ENCODE data around the gene ACTL7B. TPM values are rescaled to one million over a fixed set of nuclear protein-coding genes. Genes with fewer than 3 reads are reported as not detected.

ACTL7B gene
- total and polyA plus RNA-seq, 2 donors = 0.02 TPM; not detected in 1

- Histone ChIP-seq H3K36me3 (ENCODE audit: control insufficient read depth in 2 of 2, insufficient read depth in 2 of 2, low read length in 1 of 2) (no peaks in the 10 kb centered on the region), H3K4me1 (ENCODE audit: control insufficient read depth in 2 of 2, insufficient read depth in 2 of 2, low read length in 2 of 2) (no peaks in the 10 kb centered on the region), H3K27me3 (ENCODE audit: control insufficient read depth in 2 of 2, insufficient read depth in 1 of 2, low read length in 1 of 2) (no peaks in the 10 kb centered on the region), H3K4me3 (ENCODE audit: low read length in 2 of 2) (no peak within 1 kb of the TSS), H3K9me3 (ENCODE audit: control insufficient read depth in 2 of 2, insufficient read depth in 1 of 2, low read length in 1 of 2) (no peaks in the 10 kb centered on the region), H3K27ac (ENCODE audit: low read depth in 1 of 2, low read length in 1 of 2) (no peak within 1 kb of the TSS)
- no peak for DNase-seq (ENCODE audit: low read depth in 6 of 9, low spot score in 9 of 9)
- WGBS = 97% methylated on average over 3 of the region's 3 CpGs
Measured at GRCh38 chr9:108861997-108862396, 6.2 kb upstream of the ACTL7B start, which contains the start of gene ACTL7A. Gene ACTL7A (plus strand): TSS chr9:108862266. CDS start chr9:108862323, 57 bp downstream.

GRCh38 chr9:108861464-108861863 lies 5.7 kb upstream of the ACTL7B start:
- H3K27ac ChIP-seq (ENCODE audit: low read depth in 1 of 2, low read length in 1 of 2) = no peak overlapping the region
- H3K27me3 ChIP-seq (ENCODE audit: control insufficient read depth in 2 of 2, insufficient read depth in 1 of 2, low read length in 1 of 2) = no peaks in the 10 kb centered on the region
- DNase-seq (ENCODE audit: low read depth in 6 of 9, low spot score in 9 of 9) = no peak
- H3K36me3 ChIP-seq (ENCODE audit: control insufficient read depth in 2 of 2, insufficient read depth in 2 of 2, low read length in 1 of 2) = no peaks in the 10 kb centered on the region
- no peaks in the 10 kb centered on the region for H3K9me3 ChIP-seq (ENCODE audit: control insufficient read depth in 2 of 2, insufficient read depth in 1 of 2, low read length in 1 of 2)
- 77% methylated on average over 7 of the region's 7 CpGs for WGBS
- H3K4me1 ChIP-seq (ENCODE audit: control insufficient read depth in 2 of 2, insufficient read depth in 2 of 2, low read length in 2 of 2) = no peaks in the 10 kb centered on the region
- H3K4me3 ChIP-seq (ENCODE audit: low read length in 2 of 2) = no peak overlapping the region

- DNase-seq (ENCODE audit: low read depth in 6 of 9, low spot score in 9 of 9) = no peak
- no peaks in the 10 kb centered on the region for H3K9me3 ChIP-seq (ENCODE audit: control insufficient read depth in 2 of 2, insufficient read depth in 1 of 2, low read length in 1 of 2)
- H3K27ac ChIP-seq (ENCODE audit: low read depth in 1 of 2, low read length in 1 of 2) = no peak overlapping the region
- H3K4me1 ChIP-seq (ENCODE audit: control insufficient read depth in 2 of 2, insufficient read depth in 2 of 2, low read length in 2 of 2) = no peaks in the 10 kb centered on the region
- H3K36me3 ChIP-seq (ENCODE audit: control insufficient read depth in 2 of 2, insufficient read depth in 2 of 2, low read length in 1 of 2) = no peaks in the 10 kb centered on the region
- H3K4me3 ChIP-seq (ENCODE audit: low read length in 2 of 2) = no peak overlapping the region
- H3K27me3 ChIP-seq (ENCODE audit: control insufficient read depth in 2 of 2, insufficient read depth in 1 of 2, low read length in 1 of 2) = no peaks in the 10 kb centered on the region
- WGBS = 94% methylated on average over 2 of the region's 2 CpGs
Measured at GRCh38 chr9:108860764-108861163, 5.0 kb upstream of the ACTL7B start.

- no peaks in the 10 kb centered on the region for H3K27me3 ChIP-seq (ENCODE audit: control insufficient read depth in 2 of 2, insufficient read depth in 1 of 2, low read length in 1 of 2)
- no peaks in the 10 kb centered on the region for H3K9me3 ChIP-seq (ENCODE audit: control insufficient read depth in 2 of 2, insufficient read depth in 1 of 2, low read length in 1 of 2)
- DNase-seq (ENCODE audit: low read depth in 6 of 9, low spot score in 9 of 9) = no peak
- WGBS = 92% methylated on average over 4 of the region's 4 CpGs
- no peaks in the 10 kb centered on the region for H3K36me3 ChIP-seq (ENCODE audit: control insufficient read depth in 2 of 2, insufficient read depth in 2 of 2, low read length in 1 of 2)
- H3K27ac ChIP-seq (ENCODE audit: low read depth in 1 of 2, low read length in 1 of 2) = no peak overlapping the region
- H3K4me1 ChIP-seq (ENCODE audit: control insufficient read depth in 2 of 2, insufficient read depth in 2 of 2, low read length in 2 of 2) = no peaks in the 10 kb centered on the region
- H3K4me3 ChIP-seq (ENCODE audit: low read length in 2 of 2) = no peak overlapping the region
Measured at GRCh38 chr9:108860354-108860753, 4.6 kb upstream of the ACTL7B start.

- Histone ChIP-seq H3K27me3 (ENCODE audit: control insufficient read depth in 2 of 2, insufficient read depth in 1 of 2, low read length in 1 of 2) (no peaks in the 10 kb centered on the region), H3K4me1 (ENCODE audit: control insufficient read depth in 2 of 2, insufficient read depth in 2 of 2, low read length in 2 of 2) (no peaks in the 10 kb centered on the region), H3K9me3 (ENCODE audit: control insufficient read depth in 2 of 2, insufficient read depth in 1 of 2, low read length in 1 of 2) (no peaks in the 10 kb centered on the region), H3K27ac (ENCODE audit: low read depth in 1 of 2, low read length in 1 of 2) (no peak overlapping the region), H3K36me3 (ENCODE audit: control insufficient read depth in 2 of 2, insufficient read depth in 2 of 2, low read length in 1 of 2) (no peaks in the 10 kb centered on the region), H3K4me3 (ENCODE audit: low read length in 2 of 2) (no peak overlapping the region)
- no peak for DNase-seq (ENCODE audit: low read depth in 6 of 9, low spot score in 9 of 9)
- 90% methylated on average over 3 of the region's 3 CpGs for WGBS
Measured at GRCh38 chr9:108859459-108860114, 3.8 kb upstream of the ACTL7B start.

GRCh38 chr9:108857572-108857971 lies 1.8 kb upstream of the ACTL7B start:
- no peaks in the 10 kb centered on the region for H3K27me3 ChIP-seq (ENCODE audit: control insufficient read depth in 2 of 2, insufficient read depth in 1 of 2, low read length in 1 of 2)
- H3K36me3 ChIP-seq (ENCODE audit: control insufficient read depth in 2 of 2, insufficient read depth in 2 of 2, low read length in 1 of 2) = no peaks in the 10 kb centered on the region
- 95% methylated on average over 6 of the region's 6 CpGs for WGBS
- no peaks in the 10 kb centered on the region for H3K4me1 ChIP-seq (ENCODE audit: control insufficient read depth in 2 of 2, insufficient read depth in 2 of 2, low read length in 2 of 2)
- no peak overlapping the region for H3K4me3 ChIP-seq (ENCODE audit: low read length in 2 of 2)
- H3K27ac ChIP-seq (ENCODE audit: low read depth in 1 of 2, low read length in 1 of 2) = no peak overlapping the region
- no peak for DNase-seq (ENCODE audit: low read depth in 6 of 9, low spot score in 9 of 9)
- H3K9me3 ChIP-seq (ENCODE audit: control insufficient read depth in 2 of 2, insufficient read depth in 1 of 2, low read length in 1 of 2) = no peaks in the 10 kb centered on the region

- H3K9me3 ChIP-seq (ENCODE audit: control insufficient read depth in 2 of 2, insufficient read depth in 1 of 2, low read length in 1 of 2) = no peaks in the 10 kb centered on the region
- no peak for DNase-seq (ENCODE audit: low read depth in 6 of 9, low spot score in 9 of 9)
- WGBS = 99% methylated on average over 25 of the region's 25 CpGs
- no peaks in the 10 kb centered on the region for H3K4me1 ChIP-seq (ENCODE audit: control insufficient read depth in 2 of 2, insufficient read depth in 2 of 2, low read length in 2 of 2)
- no peak overlapping the region for H3K27ac ChIP-seq (ENCODE audit: low read depth in 1 of 2, low read length in 1 of 2)
- H3K4me3 ChIP-seq (ENCODE audit: low read length in 2 of 2) = no peak overlapping the region
- H3K27me3 ChIP-seq (ENCODE audit: control insufficient read depth in 2 of 2, insufficient read depth in 1 of 2, low read length in 1 of 2) = no peaks in the 10 kb centered on the region
- no peaks in the 10 kb centered on the region for H3K36me3 ChIP-seq (ENCODE audit: control insufficient read depth in 2 of 2, insufficient read depth in 2 of 2, low read length in 1 of 2)
Measured at GRCh38 chr9:108855529-108855886, 278 bp downstream of the ACTL7B start.

- Histone ChIP-seq H3K36me3 (ENCODE audit: control insufficient read depth in 2 of 2, insufficient read depth in 2 of 2, low read length in 1 of 2) (no peaks in the 10 kb centered on the region), H3K4me3 (ENCODE audit: low read length in 2 of 2) (no peak overlapping the region), H3K4me1 (ENCODE audit: control insufficient read depth in 2 of 2, insufficient read depth in 2 of 2, low read length in 2 of 2) (no peaks in the 10 kb centered on the region), H3K27me3 (ENCODE audit: control insufficient read depth in 2 of 2, insufficient read depth in 1 of 2, low read length in 1 of 2) (no peaks in the 10 kb centered on the region), H3K27ac (ENCODE audit: low read depth in 1 of 2, low read length in 1 of 2) (no peak overlapping the region), H3K9me3 (ENCODE audit: control insufficient read depth in 2 of 2, insufficient read depth in 1 of 2, low read length in 1 of 2) (no peaks in the 10 kb centered on the region)
- no peak for DNase-seq (ENCODE audit: low read depth in 6 of 9, low spot score in 9 of 9)
- 97% methylated on average over 59 of the region's 59 CpGs for WGBS
Measured at GRCh38 chr9:108854641-108855528, 901 bp downstream of the ACTL7B start.

- H3K4me1 ChIP-seq (ENCODE audit: control insufficient read depth in 2 of 2, insufficient read depth in 2 of 2, low read length in 2 of 2) = no peaks in the 10 kb centered on the region
- H3K9me3 ChIP-seq (ENCODE audit: control insufficient read depth in 2 of 2, insufficient read depth in 1 of 2, low read length in 1 of 2) = no peaks in the 10 kb centered on the region
- H3K4me3 ChIP-seq (ENCODE audit: low read length in 2 of 2) = no peak overlapping the region
- WGBS = over 99% methylated on average over 3 of the region's 3 CpGs
- no peak for DNase-seq (ENCODE audit: low read depth in 6 of 9, low spot score in 9 of 9)
- H3K36me3 ChIP-seq (ENCODE audit: control insufficient read depth in 2 of 2, insufficient read depth in 2 of 2, low read length in 1 of 2) = no peaks in the 10 kb centered on the region
- no peak overlapping the region for H3K27ac ChIP-seq (ENCODE audit: low read depth in 1 of 2, low read length in 1 of 2)
- H3K27me3 ChIP-seq (ENCODE audit: control insufficient read depth in 2 of 2, insufficient read depth in 1 of 2, low read length in 1 of 2) = no peaks in the 10 kb centered on the region
Measured at GRCh38 chr9:108854094-108854493, 1.7 kb downstream of the ACTL7B start.

Measured in thymus (tissue), 11 donors.